T-cell (primary cell): ENCODE results near the gene SERTAD1. TPM values are rescaled to one million over a fixed set of nuclear protein-coding genes. Genes with fewer than 3 reads are reported as not detected.

ENCODE experiments used
- ATAC-seq, 4 experiments: fragments of 200-7000 bp in 3 of 4; fragments of 150-1000 bp in 1 of 4; cut with Tn5 transposase; replicated peaks in 1 of 4; 1 replicate in 3 of 4; 2 replicates in 1 of 4; pipeline ENCODE4 v1.10.0; 2021; ENCODE audit warnings: moderate library complexity in 3 of 4, mild to moderate bottlenecking in 2 of 4, moderate number of reproducible peaks in 1 of 4
- CTCF ChIA-PET, 2 donors: fragments of 300-600 bp; sonication (Branson Sonifier 250); formaldehyde crosslinking; loops; one replicate each; lab custom pipeline; 2022; ENCODE audit warnings: antibody characterized with exemption in 2 of 2; lab: Charles Lee
- POLR2A ChIA-PET, 2 donors: fragments of 300-600 bp; sonication (Branson Sonifier 250); formaldehyde crosslinking; loops; one replicate each; lab custom pipeline; 2022; ENCODE audit warnings: antibody characterized with exemption in 2 of 2; lab: Charles Lee
- DNase-seq, 35 experiments: peaks; one replicate each; pipeline versions ENCODE4 v3.0.0 to v3.0.0-alpha.2; 2013 to 2023
- H3K27ac ChIP-seq: one replicate; pipeline ENCODE4 v1.5.1; 2013; ENCODE audit warnings: low read length
- H3K27me3 ChIP-seq, 2 experiments: replicated peaks in 1 of 2; 1 replicate in 1 of 2; 2 replicates in 1 of 2; pipeline versions ENCODE4 v1.6.1 to v1.7.0; 2013; ENCODE audit warnings: low read length in 1 of 2, mixed read lengths in 1 of 2; ENCODE audit not compliant: control insufficient read depth in 2 of 2, insufficient read depth in 2 of 2; ENCODE audit errors: extremely low read depth in 1 of 2
- H3K36me3 ChIP-seq, 2 donors: 1 replicate in 1 of 2; 2 replicates in 1 of 2; pipeline versions ENCODE4 v1.6.1 to v1.7.0; 2013; ENCODE audit warnings: low read length in 1 of 2; ENCODE audit not compliant: control insufficient read depth in 2 of 2, insufficient read depth in 1 of 2; ENCODE audit errors: extremely low read depth in 1 of 2
- H3K4me1 ChIP-seq, 2 experiments: 1 replicate in 1 of 2; 2 replicates in 1 of 2; pipeline versions ENCODE4 v1.6.1 to v1.7.0; 2013; ENCODE audit warnings: low read length in 2 of 2, mixed read lengths in 1 of 2; ENCODE audit not compliant: insufficient read depth in 2 of 2, control insufficient read depth in 1 of 2; ENCODE audit errors: extremely low read depth in 1 of 2
- H3K4me3 ChIP-seq, 2 donors: 1 replicate in 1 of 2; 2 replicates in 1 of 2; pipeline versions ENCODE4 v1.5.1 to v1.7.0; 2013; ENCODE audit warnings: mild to moderate bottlenecking in 2 of 2, low read length in 1 of 2, moderate library complexity in 1 of 2; ENCODE audit not compliant: control insufficient read depth in 1 of 2; ENCODE audit errors: extremely low read depth in 1 of 2
- H3K9me3 ChIP-seq: 2 replicates; pipeline ENCODE4 v1.7.0; 2013
- H3K27ac Mint-ChIP-seq, 2 donors: one replicate each; pipeline ENCODE4 v1.8.0; 2020 to 2021; ENCODE audit warnings: mild to moderate bottlenecking in 2 of 2, mixed read lengths in 2 of 2
- H3K27me3 Mint-ChIP-seq, 2 donors: one replicate each; pipeline ENCODE4 v1.8.0; 2021 to 2022; ENCODE audit warnings: mixed read lengths in 2 of 2
- H3K36me3 Mint-ChIP-seq: one replicate; pipeline ENCODE4 v1.8.0; 2021; ENCODE audit warnings: mixed read lengths
- H3K4me1 Mint-ChIP-seq, 3 donors: one replicate each; pipeline ENCODE4 v1.8.0; 2020 to 2022; ENCODE audit warnings: mixed read lengths in 3 of 3, mild to moderate bottlenecking in 1 of 3
- H3K4me3 Mint-ChIP-seq, 3 donors: one replicate each; pipeline ENCODE4 v1.8.0; 2020 to 2022; ENCODE audit warnings: mild to moderate bottlenecking in 3 of 3, mixed read lengths in 3 of 3, moderate library complexity in 3 of 3
- H3K9me3 Mint-ChIP-seq, 3 donors: one replicate each; pipeline ENCODE4 v1.8.0; 2020 to 2022; ENCODE audit warnings: mixed read lengths in 3 of 3
- WGBS: methylation state at CpG from one replicate; pipeline ENCODE4 v1.1.5; 2013; ENCODE audit warnings: missing lambda C conversion rate; ENCODE audit not compliant: insufficient coverage; 5-methylcytosine and 5-hydroxymethylcytosine counted together
- total RNA-seq, 35 experiments: library from RNA in 6 of 35; stranded (reverse) in 6 of 35; fragments of 120-200 nt in 1 of 35; gene quantifications; one replicate each; pipeline versions ENCODE4 v1.2.1 to v1.2.4 and lab custom pipeline; 2013 to 2026

SERTAD1 gene
- total RNA-seq, 5 donors from 2014 or later (not counting 1 experiment from before 2014, with no cell fraction given) = 10.9 to 25.4 (median 13.3) TPM

DNA sequence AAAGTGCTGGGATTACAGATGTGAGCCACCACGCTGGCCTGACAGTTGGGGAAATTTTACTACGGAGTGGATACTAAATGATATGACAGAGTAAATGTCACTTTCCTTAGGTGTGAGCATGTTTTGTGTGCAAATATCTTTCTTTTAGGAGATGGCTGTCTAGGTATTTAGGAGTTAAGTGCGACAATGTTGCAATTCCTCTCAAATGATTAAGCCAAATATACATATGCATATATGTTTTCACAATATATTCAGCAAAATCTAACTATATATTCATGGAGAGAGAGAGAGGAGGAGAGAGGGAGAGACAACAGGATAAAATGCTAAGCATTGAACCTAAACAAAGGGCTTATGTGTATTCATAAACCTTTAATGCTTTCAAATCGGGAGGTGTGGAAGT lies 23.7 kb upstream of the SERTAD1 start:
- ChIA-PET CTCF (no interaction called here), POLR2A (no interaction called here)
- 80% methylated on average over 1 of the region's 4 CpGs for WGBS
- no peaks in the 10 kb centered on the region for H3K27me3 Mint-ChIP-seq
- Histone ChIP-seq H3K4me3 (no peak overlapping the region), H3K36me3 (peaks cover 0 to 3% of the 10 kb centered on the region in 2 donors), H3K27ac (no peak overlapping the region), H3K4me1 (peaks cover 0 to 4% of the 10 kb centered on the region in 2 experiments), H3K9me3 (no peaks in the 10 kb centered on the region), H3K27me3 (no peaks in the 10 kb centered on the region)
- DNase-seq (no peak), ATAC-seq (no peak)
- peaks cover 3% of the 10 kb centered on the region for H3K36me3 Mint-ChIP-seq
- H3K9me3 Mint-ChIP-seq = no peaks in the 10 kb centered on the region
- peaks cover 4 to 7% (median 6%) of the 10 kb centered on the region in 3 donors for H3K4me1 Mint-ChIP-seq
- no peak overlapping the region for H3K4me3 Mint-ChIP-seq
- no peak overlapping the region for H3K27ac Mint-ChIP-seq

DNA sequence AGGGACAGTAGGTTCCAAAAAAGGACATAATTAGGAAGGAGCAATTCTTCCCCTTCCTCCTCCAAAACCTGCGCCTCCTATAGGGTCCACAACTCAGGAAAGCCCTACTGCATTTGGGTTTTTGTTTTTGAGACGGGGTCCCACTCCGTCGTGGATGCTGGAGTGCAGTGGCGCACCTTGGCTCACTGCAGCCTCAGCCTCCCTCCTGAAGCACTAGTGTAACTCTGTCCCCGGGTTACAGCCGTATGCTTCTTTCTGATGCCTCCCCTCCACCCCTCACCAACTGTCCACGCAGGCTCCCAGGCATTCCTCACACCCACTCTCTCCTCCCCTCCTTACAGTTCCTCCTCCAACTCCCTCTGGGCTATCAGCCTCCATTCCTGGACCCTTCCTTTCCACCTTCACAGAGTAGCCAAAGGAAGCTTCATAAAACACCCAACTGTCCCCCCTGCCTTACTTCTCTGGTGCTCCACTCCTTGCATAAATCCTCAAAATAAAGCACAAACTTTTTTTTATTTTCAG lies 20.5 kb upstream of the SERTAD1 start:
- ChIA-PET POLR2A (no interaction called here), CTCF (no interaction called here)
- Histone ChIP-seq H3K27ac (no peak overlapping the region), H3K27me3 (no peaks in the 10 kb centered on the region), H3K36me3 (peaks cover 3 to 9% of the 10 kb centered on the region in 2 donors), H3K4me1 (peaks cover 6 to 18% of the 10 kb centered on the region in 2 experiments), H3K4me3 (no peak overlapping the region), H3K9me3 (no peaks in the 10 kb centered on the region)
- Mint-ChIP-seq H3K4me1 (peaks cover 15 to 18% (median 17%) of the 10 kb centered on the region in 3 donors), H3K36me3 (peaks cover 6% of the 10 kb centered on the region), H3K4me3 (peak overlapping the region in 2 of 3 donors; percentile 28 to 51), H3K27me3 (no peaks in the 10 kb centered on the region), H3K9me3 (no peaks in the 10 kb centered on the region), H3K27ac (peak overlapping the region in 1 of 2 donors; percentile 36)
- 96% methylated on average over 8 of the region's 8 CpGs for WGBS
- ATAC-seq (no peak), DNase-seq (no peak)

GRCh38 chr19:40445780-40446262 lies 20.0 kb upstream of the SERTAD1 start:
- Mint-ChIP-seq H3K4me1 (peaks cover 17 to 18% (median 18%) of the 10 kb centered on the region in 3 donors), H3K27ac (no peak overlapping the region), H3K36me3 (peaks cover 10% of the 10 kb centered on the region), H3K4me3 (peak overlapping the region; percentile 28 to 98 (median 51)), H3K27me3 (no peaks in the 10 kb centered on the region), H3K9me3 (no peaks in the 10 kb centered on the region)
- ChIA-PET CTCF (no interaction called here), POLR2A (no interaction called here)
- H3K4me3 ChIP-seq = no peak overlapping the region
- WGBS = 88% methylated on average over 8 of the region's 9 CpGs
- H3K27me3 ChIP-seq = no peaks in the 10 kb centered on the region
- H3K36me3 ChIP-seq = peaks cover 8 to 14% of the 10 kb centered on the region in 2 donors
- peaks cover 6 to 18% of the 10 kb centered on the region in 2 experiments for H3K4me1 ChIP-seq
- no peak overlapping the region for H3K27ac ChIP-seq
- ATAC-seq (no peak), DNase-seq (no peak)
- no peaks in the 10 kb centered on the region for H3K9me3 ChIP-seq

DNA sequence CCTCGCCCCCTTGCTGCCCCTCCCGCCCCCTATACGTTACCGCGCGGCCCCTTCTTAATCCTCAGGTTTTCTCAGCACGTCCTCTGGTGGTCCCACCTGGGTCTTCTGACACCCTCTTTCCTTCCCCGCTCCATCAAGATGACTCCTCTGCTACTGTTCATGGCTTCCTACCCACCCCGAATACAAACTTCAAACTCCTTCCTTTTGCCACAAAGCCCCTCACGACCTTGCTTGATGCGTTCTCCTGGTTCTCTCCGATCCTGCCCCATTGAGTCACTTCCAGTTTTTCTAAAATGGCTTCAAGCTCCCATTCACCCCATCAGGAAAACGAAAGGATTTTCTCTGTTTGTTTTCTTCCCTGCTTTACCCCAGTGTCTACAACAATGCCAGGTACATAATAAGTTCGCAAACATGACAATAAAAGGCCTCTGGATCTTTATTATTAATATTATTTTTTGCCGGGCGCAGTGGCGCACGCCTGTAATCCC lies 19.1 kb upstream of the SERTAD1 start:
- Mint-ChIP-seq H3K27me3 (no peaks in the 10 kb centered on the region), H3K9me3 (no peaks in the 10 kb centered on the region), H3K36me3 (peaks cover 10% of the 10 kb centered on the region), H3K4me1 (peaks cover 17 to 18% (median 18%) of the 10 kb centered on the region in 3 donors), H3K27ac (peak overlapping the region; percentile 72 to 82), H3K4me3 (peak overlapping the region; percentile 98 to 100 (median 100))
- H3K27me3 ChIP-seq = no peaks in the 10 kb centered on the region
- no peaks in the 10 kb centered on the region for H3K9me3 ChIP-seq
- H3K36me3 ChIP-seq = peaks cover 9 to 21% of the 10 kb centered on the region in 2 donors
- ChIA-PET POLR2A (no interaction called here), CTCF (interaction anchor here in 1 of 2 donors (1.2 to 1.9 kb wide), 2 partner anchors 19 to 140 kb away, joined by 3 to 4 read pairs; no protein-coding TSS in a partner anchor)
- H3K27ac ChIP-seq = peak overlapping the region; percentile 49
- H3K4me3 ChIP-seq = peak overlapping the region; percentile 91 to 100
- H3K4me1 ChIP-seq = peaks cover 6 to 18% of the 10 kb centered on the region in 2 experiments
- ATAC-seq (no peak), DNase-seq (no peak)
- WGBS = 24% methylated on average over 16 of the region's 18 CpGs

GRCh38 chr19:40444000-40444824 lies 18.4 kb upstream of the SERTAD1 start, which contains the start of gene SERTAD3:
TSS of gene SERTAD3 (minus strand) at chr19:40444335. CDS start at chr19:40442080, 2,255 bp downstream.
- Mint-ChIP-seq H3K27me3 (no peaks in the 10 kb centered on the region), H3K4me3 (peak within 1 kb of the TSS; percentile 98 to 100 (median 100)), H3K9me3 (no peaks in the 10 kb centered on the region), H3K4me1 (peaks cover 18 to 21% (median 18%) of the 10 kb centered on the region in 3 donors), H3K27ac (peak within 1 kb of the TSS; percentile 97 to 99), H3K36me3 (peaks cover 7% of the 10 kb centered on the region)
- DNase-seq = peak; percentile 92 to 98 (median 96)
- peaks cover 9 to 21% of the 10 kb centered on the region in 2 donors for H3K36me3 ChIP-seq
- ChIA-PET CTCF (interaction anchor here in 1 of 2 donors (1.2 to 1.9 kb wide), 3 partner anchors 20 to 139 kb away, joined by 3 to 9 read pairs (median 4); no protein-coding TSS in a partner anchor), POLR2A (interaction anchor here (0.7 to 1.9 kb wide), 3 partner anchors 18 to 22 kb away, joined by 6 to 10 read pairs (median 9); partner anchors contain the start of genes BLVRB (in 1 of the 2), SERTAD1 (in 1 of the 2) and SPTBN4 (in 1 of the 2))
- peaks cover 6 to 18% of the 10 kb centered on the region in 2 experiments for H3K4me1 ChIP-seq
- WGBS = 0% methylated on average over 63 of the region's 72 CpGs
- peak; percentile 73 to 80 (median 76) for ATAC-seq
- peak within 1 kb of the TSS; percentile 77 for H3K27ac ChIP-seq
- H3K9me3 ChIP-seq = no peaks in the 10 kb centered on the region
- H3K4me3 ChIP-seq = peak within 1 kb of the TSS; percentile 91 to 100
- no peaks in the 10 kb centered on the region for H3K27me3 ChIP-seq
